ENCODE measurements around the gene VAMP4.

- TF ChIP-seq CTCF (IDR thresholded peaks at IDR 0.05; ENCODE audit: extremely low read depth in 1 of 2, insufficient read depth in 1 of 2, low read depth in 1 of 2, low read length in 2 of 2) (no peak), POLR2A (IDR thresholded peaks at IDR 0.05; ENCODE audit: low read depth, low read length) (no peak), EZH2 (IDR thresholded peaks at IDR 0.05; ENCODE audit: borderline replicate concordance, low read depth, low read length, severe bottlenecking) (no peak), GATA2 (IDR thresholded peaks at IDR 0.05; ENCODE audit: insufficient read depth, insufficient read length, low read depth, low read length) (no peak), JUN (IDR thresholded peaks at IDR 0.05; ENCODE audit: borderline replicate concordance, insufficient read depth, insufficient read length, low read depth) (no peak), MYC (IDR thresholded peaks at IDR 0.05; ENCODE audit: low read depth, low read length) (no peak)
Measured at GRCh38 chr1:171707583-171707982, 34.3 kb downstream of the VAMP4 start.
